K562 (cell line): ENCODE data around the gene LAPTM4A. TPM values are rescaled to one million over a fixed set of nuclear protein-coding genes. Genes with fewer than 3 reads are reported as not detected.
A peak's percentile ranks its signal among the peaks of the same experiment; 100 is the strongest.

Experiments used
- FOS ChIP-seq: IDR thresholded peaks from 3 replicates; pipeline ENCODE4 v1.6.1; 2011; ENCODE audit not compliant: insufficient read length; ENCODE audit errors: extremely low read depth
- FOXJ3 ChIP-seq: sonication (generic); formaldehyde crosslinking; IDR thresholded peaks from 2 replicates; pipeline ENCODE4 v1.4.0; 2020; ENCODE audit warnings: mild to moderate bottlenecking, missing genetic modification reagents
- GABPA ChIP-seq: fragments of 200-800 bp; sonication (Bioruptor generic); conservative IDR thresholded peaks from 2 replicates; pipeline ENCODE4 v1.6.1; 2016; ENCODE audit warnings: low read depth, missing genetic modification characterization, missing compliant biosample characterization
- HMG20A ChIP-seq: fragments of 450-650 bp; formaldehyde crosslinking; conservative IDR thresholded peaks from 2 replicates; pipeline ENCODE4 v1.4.0; 2020; ENCODE audit warnings: mild to moderate bottlenecking, mixed read lengths
- HMGN3 ChIP-seq: IDR thresholded peaks from 2 replicates; pipeline ENCODE4 v1.6.1; 2011; ENCODE audit warnings: borderline replicate concordance, low read depth, mild to moderate bottlenecking, mixed read lengths, low read length; ENCODE audit not compliant: insufficient read length; ENCODE audit errors: extremely low read depth
- KLF10 ChIP-seq: fragments of 250-450 bp; sonication (Bioruptor Pico); IDR thresholded peaks from 2 replicates; pipeline ENCODE4 v1.6.1; 2021; ENCODE audit warnings: matching md5 sums
- MAZ ChIP-seq, 2 experiments: fragments of 450-650 bp in 1 of 2; sonication (generic) in 1 of 2; formaldehyde crosslinking; IDR thresholded peaks in 1 of 2; conservative IDR thresholded peaks in 1 of 2; 2 replicates each; pipeline versions ENCODE4 v1.4.0 to v1.5.0; 2020; ENCODE audit warnings: mild to moderate bottlenecking in 1 of 2, missing genetic modification reagents in 1 of 2
- NRF1 ChIP-seq, 2 experiments: fragments of 450-650 bp; IDR thresholded peaks in 1 of 2; conservative IDR thresholded peaks in 1 of 2; 2 replicates each; pipeline ENCODE4 v1.6.1; 2014; ENCODE audit warnings: mild to moderate bottlenecking in 2 of 2
- RAD21 ChIP-seq, 2 experiments: fragments of 250-450 bp in 1 of 2; fragments of 450-650 bp in 1 of 2; sonication (Bioruptor Pico) in 1 of 2; formaldehyde crosslinking in 1 of 2; IDR thresholded peaks in 1 of 2; conservative IDR thresholded peaks in 1 of 2; 2 replicates each; pipeline versions ENCODE4 v1.4.0 to v1.8.0; 2020 to 2022; ENCODE audit warnings: mild to moderate bottlenecking in 2 of 2, moderate library complexity in 1 of 2
- ZKSCAN1 ChIP-seq: fragments of 150-350 bp; IDR thresholded peaks from 2 replicates; pipeline ENCODE4 v1.6.1; 2016; ENCODE audit warnings: low read depth, low read length
- ZNF197 ChIP-seq: fragments of 200-800 bp; sonication (Bioruptor generic); IDR thresholded peaks from 2 replicates; pipeline ENCODE4 v1.6.1; 2016; ENCODE audit warnings: low read depth, missing genetic modification characterization, missing compliant biosample characterization
- ZNF263 ChIP-seq: sonication (generic); formaldehyde crosslinking; IDR thresholded peaks from 2 replicates; pipeline ENCODE4 v1.8.0; 2022; ENCODE audit warnings: mild to moderate bottlenecking, missing genetic modification reagents, borderline replicate concordance
- ZNF282 ChIP-seq: sonication (generic); formaldehyde crosslinking; IDR thresholded peaks from 2 replicates; pipeline ENCODE4 v1.8.1; 2023; ENCODE audit warnings: missing genetic modification reagents
- polyA plus RNA-seq, 8 experiments: library from polyadenylated mRNA; depleted of rRNA in 4 of 8; stranded (reverse) in 5 of 8; unstranded in 3 of 8; fragments of >200 nt; fragmentation: Nextera tagmentation in 2 of 8; fragmentation: Illumina TruSeq in 1 of 8; extraction: Ambion mirVana in 2 of 8; extraction: Trizol in 1 of 8; gene quantifications; 2 replicates each; pipeline versions ENCODE4 v1.2.1 to v1.2.3, GENCODE V29; 2011 to 2014; ENCODE audit warnings: inconsistent platforms in 1 of 8, missing spikeins in 1 of 8
- total RNA-seq, 7 experiments: library from RNA; depleted of rRNA in 6 of 7; stranded (reverse); fragments of >200 nt in 6 of 7; fragmentation: Illumina TruSeq in 2 of 7; extraction: Trizol in 2 of 7; gene quantifications; 2 replicates each; pipeline versions ENCODE4 v1.2.1 to v1.2.3, GENCODE V29; 2011 to 2021; ENCODE audit warnings: low replicate concordance in 1 of 7
- TF ChIP-seq, protein P1 (sequence below), 3 experiments: fragments of 200-800 bp in 1 of 3; fragments of 250-450 bp in 1 of 3; fragments of 450-650 bp in 1 of 3; sonication (Bioruptor Pico) in 1 of 3; sonication (Bioruptor generic) in 1 of 3; formaldehyde crosslinking in 1 of 3; IDR thresholded peaks; 2 replicates each; pipeline versions ENCODE4 v1.6.1 to v1.8.0; 2016 to 2022; ENCODE audit warnings: mild to moderate bottlenecking in 2 of 3, missing genetic modification characterization in 2 of 3, missing compliant biosample characterization in 1 of 3, moderate library complexity in 1 of 3
- TF ChIP-seq, protein P2 (sequence below): sonication (generic); formaldehyde crosslinking; IDR thresholded peaks from 2 replicates; pipeline ENCODE4 v1.8.0; 2022; ENCODE audit warnings: mild to moderate bottlenecking, missing genetic modification reagents
- TF ChIP-seq, protein P3 (sequence below): fragments of 450-650 bp; conservative IDR thresholded peaks from 2 replicates; pipeline ENCODE4 v1.6.1; 2016; ENCODE audit warnings: missing genetic modification characterization, low read depth, mild to moderate bottlenecking, missing compliant biosample characterization, moderate library complexity

LAPTM4A gene
- total and polyA plus RNA-seq, 9 of the 15 experiments (the other 6 are each of a cell fraction or from before 2014, with no cell fraction given) = 13.4 to 157 (median 50.1) TPM

DNA sequence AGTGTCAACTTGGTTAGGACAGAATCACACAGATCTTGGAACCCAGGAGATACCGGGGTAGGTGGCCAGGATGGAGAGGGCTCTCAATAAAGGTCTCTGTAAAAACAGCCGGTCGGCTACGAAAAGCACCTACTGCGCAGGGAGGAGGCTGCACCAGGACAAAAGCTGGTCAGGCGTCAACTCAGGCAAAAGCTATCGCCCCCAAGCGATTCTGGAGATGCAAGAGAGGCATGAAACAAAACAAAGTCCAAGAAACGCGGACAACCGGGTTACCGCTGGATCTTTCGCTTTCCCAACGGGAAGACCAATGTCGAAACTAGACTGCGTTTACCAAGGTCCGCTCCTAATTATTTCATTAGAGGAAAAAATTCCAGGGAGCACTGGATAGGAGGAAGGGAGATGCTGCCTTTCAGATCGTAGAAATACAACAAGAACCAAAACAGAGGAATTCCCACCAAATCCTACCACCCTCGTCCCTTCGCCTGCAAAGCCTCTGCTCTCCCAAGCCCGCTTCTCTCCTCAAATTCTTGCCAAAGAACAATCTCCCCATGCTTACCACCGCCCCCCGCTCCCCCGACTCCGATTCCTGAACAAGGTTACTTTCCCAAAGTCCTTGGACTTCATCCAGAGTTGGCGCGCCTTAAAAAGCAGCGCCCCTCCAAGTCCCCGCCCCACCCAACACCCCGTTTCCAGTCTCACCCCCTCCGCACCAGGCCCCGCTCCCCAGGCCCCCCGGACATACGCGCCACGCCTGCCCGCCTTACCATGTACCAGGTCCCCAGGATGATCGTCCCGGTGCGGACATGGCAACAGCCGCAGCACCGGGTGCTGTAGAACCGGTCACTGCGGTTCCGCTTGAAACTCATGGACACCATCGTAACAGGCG lies 539 bp downstream of the LAPTM4A start (continued):
- peak in 1 of 2 experiments; percentile 30; a peak in 1 of 4 replicates for TF ChIP-seq RAD21 (CRISPR knock-in tag; conservative IDR thresholded peaks at IDR 0.05 in 1 of 2, IDR thresholded peaks at IDR 0.05 in 1 of 2)
- TF ChIP-seq, protein P1, sequence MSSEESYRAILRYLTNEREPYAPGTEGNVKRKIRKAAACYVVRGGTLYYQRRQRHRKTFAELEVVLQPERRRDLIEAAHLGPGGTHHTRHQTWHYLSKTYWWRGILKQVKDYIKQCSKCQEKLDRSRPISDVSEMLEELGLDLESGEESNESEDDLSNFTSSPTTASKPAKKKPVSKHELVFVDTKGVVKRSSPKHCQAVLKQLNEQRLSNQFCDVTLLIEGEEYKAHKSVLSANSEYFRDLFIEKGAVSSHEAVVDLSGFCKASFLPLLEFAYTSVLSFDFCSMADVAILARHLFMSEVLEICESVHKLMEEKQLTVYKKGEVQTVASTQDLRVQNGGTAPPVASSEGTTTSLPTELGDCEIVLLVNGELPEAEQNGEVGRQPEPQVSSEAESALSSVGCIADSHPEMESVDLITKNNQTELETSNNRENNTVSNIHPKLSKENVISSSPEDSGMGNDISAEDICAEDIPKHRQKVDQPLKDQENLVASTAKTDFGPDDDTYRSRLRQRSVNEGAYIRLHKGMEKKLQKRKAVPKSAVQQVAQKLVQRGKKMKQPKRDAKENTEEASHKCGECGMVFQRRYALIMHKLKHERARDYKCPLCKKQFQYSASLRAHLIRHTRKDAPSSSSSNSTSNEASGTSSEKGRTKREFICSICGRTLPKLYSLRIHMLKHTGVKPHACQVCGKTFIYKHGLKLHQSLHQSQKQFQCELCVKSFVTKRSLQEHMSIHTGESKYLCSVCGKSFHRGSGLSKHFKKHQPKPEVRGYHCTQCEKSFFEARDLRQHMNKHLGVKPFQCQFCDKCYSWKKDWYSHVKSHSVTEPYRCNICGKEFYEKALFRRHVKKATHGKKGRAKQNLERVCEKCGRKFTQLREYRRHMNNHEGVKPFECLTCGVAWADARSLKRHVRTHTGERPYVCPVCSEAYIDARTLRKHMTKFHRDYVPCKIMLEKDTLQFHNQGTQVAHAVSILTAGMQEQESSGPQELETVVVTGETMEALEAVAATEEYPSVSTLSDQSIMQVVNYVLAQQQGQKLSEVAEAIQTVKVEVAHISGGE (CRISPR knock-in tag; IDR thresholded peaks at IDR 0.05) = peak in 1 of 3 experiments; percentile 47; a peak in 1 of 6 replicates
- peak; percentile 40 for TF ChIP-seq HMGN3
- no peak for TF ChIP-seq FOXJ3 (CRISPR knock-in tag)
- TF ChIP-seq KLF10 (CRISPR knock-in tag) = no peak
- TF ChIP-seq HMG20A (CRISPR knock-in tag) = no peak
- no peak for TF ChIP-seq ZNF282 (CRISPR knock-in tag)
- TF ChIP-seq ZNF263 (CRISPR knock-in tag) = 0 out of 2 replicates have a peak, but pooled peaks have one; percentile 33
- TF ChIP-seq FOS = no peak
- TF ChIP-seq, protein P2, sequence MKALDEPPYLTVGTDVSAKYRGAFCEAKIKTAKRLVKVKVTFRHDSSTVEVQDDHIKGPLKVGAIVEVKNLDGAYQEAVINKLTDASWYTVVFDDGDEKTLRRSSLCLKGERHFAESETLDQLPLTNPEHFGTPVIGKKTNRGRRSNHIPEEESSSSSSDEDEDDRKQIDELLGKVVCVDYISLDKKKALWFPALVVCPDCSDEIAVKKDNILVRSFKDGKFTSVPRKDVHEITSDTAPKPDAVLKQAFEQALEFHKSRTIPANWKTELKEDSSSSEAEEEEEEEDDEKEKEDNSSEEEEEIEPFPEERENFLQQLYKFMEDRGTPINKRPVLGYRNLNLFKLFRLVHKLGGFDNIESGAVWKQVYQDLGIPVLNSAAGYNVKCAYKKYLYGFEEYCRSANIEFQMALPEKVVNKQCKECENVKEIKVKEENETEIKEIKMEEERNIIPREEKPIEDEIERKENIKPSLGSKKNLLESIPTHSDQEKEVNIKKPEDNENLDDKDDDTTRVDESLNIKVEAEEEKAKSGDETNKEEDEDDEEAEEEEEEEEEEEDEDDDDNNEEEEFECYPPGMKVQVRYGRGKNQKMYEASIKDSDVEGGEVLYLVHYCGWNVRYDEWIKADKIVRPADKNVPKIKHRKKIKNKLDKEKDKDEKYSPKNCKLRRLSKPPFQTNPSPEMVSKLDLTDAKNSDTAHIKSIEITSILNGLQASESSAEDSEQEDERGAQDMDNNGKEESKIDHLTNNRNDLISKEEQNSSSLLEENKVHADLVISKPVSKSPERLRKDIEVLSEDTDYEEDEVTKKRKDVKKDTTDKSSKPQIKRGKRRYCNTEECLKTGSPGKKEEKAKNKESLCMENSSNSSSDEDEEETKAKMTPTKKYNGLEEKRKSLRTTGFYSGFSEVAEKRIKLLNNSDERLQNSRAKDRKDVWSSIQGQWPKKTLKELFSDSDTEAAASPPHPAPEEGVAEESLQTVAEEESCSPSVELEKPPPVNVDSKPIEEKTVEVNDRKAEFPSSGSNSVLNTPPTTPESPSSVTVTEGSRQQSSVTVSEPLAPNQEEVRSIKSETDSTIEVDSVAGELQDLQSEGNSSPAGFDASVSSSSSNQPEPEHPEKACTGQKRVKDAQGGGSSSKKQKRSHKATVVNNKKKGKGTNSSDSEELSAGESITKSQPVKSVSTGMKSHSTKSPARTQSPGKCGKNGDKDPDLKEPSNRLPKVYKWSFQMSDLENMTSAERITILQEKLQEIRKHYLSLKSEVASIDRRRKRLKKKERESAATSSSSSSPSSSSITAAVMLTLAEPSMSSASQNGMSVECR = 0 out of 2 replicates have a peak, but pooled peaks have one; percentile 25
- TF ChIP-seq, protein P3, sequence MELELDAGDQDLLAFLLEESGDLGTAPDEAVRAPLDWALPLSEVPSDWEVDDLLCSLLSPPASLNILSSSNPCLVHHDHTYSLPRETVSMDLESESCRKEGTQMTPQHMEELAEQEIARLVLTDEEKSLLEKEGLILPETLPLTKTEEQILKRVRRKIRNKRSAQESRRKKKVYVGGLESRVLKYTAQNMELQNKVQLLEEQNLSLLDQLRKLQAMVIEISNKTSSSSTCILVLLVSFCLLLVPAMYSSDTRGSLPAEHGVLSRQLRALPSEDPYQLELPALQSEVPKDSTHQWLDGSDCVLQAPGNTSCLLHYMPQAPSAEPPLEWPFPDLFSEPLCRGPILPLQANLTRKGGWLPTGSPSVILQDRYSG = no peak
- peak; percentile 96 for TF ChIP-seq ZKSCAN1
- 0 out of 4 replicates have a peak, but pooled peaks of 1 of the 2 experiments have one; percentile 36 for TF ChIP-seq MAZ (CRISPR knock-in tag; conservative IDR thresholded peaks at IDR 0.05 in 1 of 2, IDR thresholded peaks at IDR 0.05 in 1 of 2)
- no peak for TF ChIP-seq GABPA
- TF ChIP-seq ZNF197 (CRISPR knock-in tag) = 0 out of 2 replicates have a peak, but pooled peaks have one; percentile 16
- TF ChIP-seq NRF1 (conservative IDR thresholded peaks at IDR 0.05 in 1 of 2, IDR thresholded peaks at IDR 0.05 in 1 of 2) = peak; percentile 76 to 80
